Fibroblast of mammary gland (primary cell): ENCODE results near the gene MED13L.

Source experiments
- DNase-seq: peaks from one replicate; pipeline ENCODE4 v3.0.0-alpha.2; 2010; ENCODE audit warnings: low read depth
- H3K4me3 ChIP-seq: 2 replicates; pipeline ENCODE4 v1.5.1; 2011; ENCODE audit warnings: low read depth, mild to moderate bottlenecking, low read length, moderate library complexity; ENCODE audit not compliant: control insufficient read depth
- TF ChIP-seq, protein P1 (sequence below): conservative IDR thresholded peaks from 2 replicates; pipeline ENCODE4 v1.5.1; 2011; ENCODE audit warnings: low read depth, low read length, inconsistent platforms; ENCODE audit not compliant: control insufficient read depth, insufficient read depth

Gene MED13L

DNA sequence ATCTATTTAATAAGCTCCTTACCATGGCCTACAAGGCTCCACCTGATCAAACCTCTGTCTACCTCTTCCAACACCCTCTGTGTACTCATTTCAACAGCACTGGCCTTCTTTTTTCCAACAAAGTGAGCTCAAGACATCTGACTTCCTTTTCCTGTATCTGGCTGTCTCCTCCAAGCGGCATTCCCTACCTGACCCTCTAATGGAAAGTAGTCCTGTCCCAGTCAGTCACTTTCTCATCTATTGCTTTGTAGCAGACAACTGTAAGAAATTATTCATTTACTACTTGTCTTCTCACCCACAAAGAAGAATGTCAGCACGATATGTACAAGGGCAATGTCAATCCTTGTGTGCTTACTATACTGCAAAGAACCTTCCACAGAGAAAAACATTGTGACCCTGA is 149.6 kb downstream of the MED13L start:
- no peak for DNase-seq
- H3K4me3 ChIP-seq = no peak overlapping the region
- TF ChIP-seq, protein P1, sequence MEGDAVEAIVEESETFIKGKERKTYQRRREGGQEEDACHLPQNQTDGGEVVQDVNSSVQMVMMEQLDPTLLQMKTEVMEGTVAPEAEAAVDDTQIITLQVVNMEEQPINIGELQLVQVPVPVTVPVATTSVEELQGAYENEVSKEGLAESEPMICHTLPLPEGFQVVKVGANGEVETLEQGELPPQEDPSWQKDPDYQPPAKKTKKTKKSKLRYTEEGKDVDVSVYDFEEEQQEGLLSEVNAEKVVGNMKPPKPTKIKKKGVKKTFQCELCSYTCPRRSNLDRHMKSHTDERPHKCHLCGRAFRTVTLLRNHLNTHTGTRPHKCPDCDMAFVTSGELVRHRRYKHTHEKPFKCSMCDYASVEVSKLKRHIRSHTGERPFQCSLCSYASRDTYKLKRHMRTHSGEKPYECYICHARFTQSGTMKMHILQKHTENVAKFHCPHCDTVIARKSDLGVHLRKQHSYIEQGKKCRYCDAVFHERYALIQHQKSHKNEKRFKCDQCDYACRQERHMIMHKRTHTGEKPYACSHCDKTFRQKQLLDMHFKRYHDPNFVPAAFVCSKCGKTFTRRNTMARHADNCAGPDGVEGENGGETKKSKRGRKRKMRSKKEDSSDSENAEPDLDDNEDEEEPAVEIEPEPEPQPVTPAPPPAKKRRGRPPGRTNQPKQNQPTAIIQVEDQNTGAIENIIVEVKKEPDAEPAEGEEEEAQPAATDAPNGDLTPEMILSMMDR = no peak

DNA sequence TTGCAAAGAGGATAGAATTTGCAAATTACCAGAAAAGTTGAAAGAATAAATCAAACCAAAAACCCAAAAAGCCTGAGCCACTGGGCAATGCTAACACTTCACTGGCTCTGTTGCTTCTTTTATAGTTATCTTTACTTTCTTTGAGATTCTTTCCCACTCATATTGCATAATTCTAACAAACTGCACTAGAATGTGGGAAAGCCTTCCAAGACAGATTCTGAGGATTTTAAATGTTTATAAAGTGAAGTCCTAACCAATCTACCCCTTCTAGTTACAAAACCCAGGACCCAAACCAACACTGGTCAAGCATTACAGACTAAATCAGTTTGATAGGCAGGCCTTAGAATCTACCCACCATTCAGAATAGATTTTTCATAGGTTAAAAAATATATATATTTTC is 150.9 kb downstream of the MED13L start:
- DNase-seq = peak; percentile 25
- TF ChIP-seq, protein P1 = no peak

DNA sequence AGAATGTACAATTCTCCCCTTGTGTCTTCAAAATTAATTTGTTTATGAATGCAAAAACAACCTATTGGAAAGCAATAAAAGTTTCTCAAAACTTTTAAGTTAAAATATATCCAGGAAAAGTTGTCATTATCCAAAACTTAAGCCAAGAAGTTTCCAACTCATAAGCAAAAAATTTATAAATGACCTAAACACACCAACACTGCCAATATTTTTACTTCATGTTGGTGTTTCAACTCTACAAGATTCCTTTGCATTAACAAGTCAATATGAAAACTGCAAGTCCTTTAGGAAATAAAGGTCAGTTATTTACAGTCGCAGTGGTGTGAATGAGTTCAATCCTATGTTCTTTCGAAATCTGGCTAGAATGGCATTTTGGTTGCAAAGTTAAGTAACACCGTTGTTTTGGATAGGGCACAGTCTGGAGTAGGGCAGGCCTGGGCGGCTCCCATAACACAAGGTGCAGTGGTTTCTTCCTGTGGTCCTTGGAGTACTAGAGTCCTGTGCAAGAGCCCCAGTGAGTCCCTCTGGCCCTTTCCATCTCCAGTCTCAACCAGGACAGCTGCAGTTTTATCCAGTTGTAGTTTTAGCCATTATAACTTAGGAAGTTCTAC is 151.4 kb downstream of the MED13L start:
- no peak overlapping the region for H3K4me3 ChIP-seq
- peak; percentile 51 for DNase-seq
- TF ChIP-seq, protein P1 = no peak

More for the DNA sequence above, 150.9 kb downstream of the MED13L start:
- H3K4me3 ChIP-seq = no peak overlapping the region

DNA sequence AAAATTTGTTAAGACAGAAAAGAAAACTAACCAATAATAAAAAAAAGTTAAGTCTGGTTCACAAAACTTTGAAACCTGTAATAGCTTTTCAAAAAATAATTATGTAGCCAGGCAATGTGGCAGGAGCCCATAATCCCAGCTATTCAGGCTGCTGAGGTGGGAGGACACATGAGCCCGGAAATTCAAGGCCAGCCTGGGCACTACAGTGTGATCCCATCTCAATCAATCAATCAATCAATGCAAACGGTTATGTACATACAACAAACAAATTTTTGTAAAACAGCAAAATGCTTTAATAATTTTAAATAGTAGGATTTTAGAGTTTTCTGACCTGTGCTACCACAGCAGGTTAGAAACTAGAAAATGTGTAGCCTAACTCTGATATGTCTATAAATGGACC is 152.4 kb downstream of the MED13L start:
- TF ChIP-seq, protein P1 = no peak
- H3K4me3 ChIP-seq = no peak overlapping the region
- DNase-seq = no peak

DNA sequence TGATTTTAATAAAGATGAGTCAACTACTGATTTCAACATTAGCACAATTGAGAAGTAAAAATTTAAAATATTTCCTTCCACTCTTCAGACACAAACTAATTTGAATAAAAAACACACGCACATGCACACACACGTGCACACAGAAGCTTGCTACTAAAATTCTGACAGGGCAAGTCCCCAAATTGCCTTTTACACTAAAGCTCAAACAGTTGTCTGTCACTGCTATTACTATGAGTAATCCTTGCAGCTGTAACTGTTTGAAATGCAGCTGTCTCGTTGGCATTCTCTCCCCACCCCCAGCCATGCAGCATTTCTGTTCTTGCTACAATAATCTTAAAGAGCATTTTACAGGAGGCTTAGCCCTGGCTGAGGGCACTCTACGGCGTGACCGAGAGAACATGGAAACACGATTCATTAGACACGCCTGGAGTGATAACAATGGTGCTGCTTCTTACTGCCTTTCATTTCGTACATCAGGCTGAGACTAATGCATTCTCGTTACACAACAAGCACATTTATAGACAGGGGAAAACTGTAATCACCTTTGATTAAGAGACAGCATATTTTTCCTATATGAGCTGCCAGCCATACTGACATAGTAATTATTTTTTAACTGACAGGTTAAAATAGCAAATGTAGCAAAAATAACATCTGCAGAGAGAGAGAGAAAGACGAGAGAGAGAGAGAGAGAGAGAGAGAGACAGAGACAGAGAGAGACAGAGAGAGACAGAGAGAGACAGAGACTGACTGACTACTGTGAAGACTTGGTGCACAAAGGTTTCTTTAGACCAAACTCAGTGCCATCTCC is 153.8 kb downstream of the MED13L start:
- H3K4me3 ChIP-seq = peak overlapping the region; percentile 21
- DNase-seq = peak; percentile 73
- TF ChIP-seq, protein P1 = no peak

DNA sequence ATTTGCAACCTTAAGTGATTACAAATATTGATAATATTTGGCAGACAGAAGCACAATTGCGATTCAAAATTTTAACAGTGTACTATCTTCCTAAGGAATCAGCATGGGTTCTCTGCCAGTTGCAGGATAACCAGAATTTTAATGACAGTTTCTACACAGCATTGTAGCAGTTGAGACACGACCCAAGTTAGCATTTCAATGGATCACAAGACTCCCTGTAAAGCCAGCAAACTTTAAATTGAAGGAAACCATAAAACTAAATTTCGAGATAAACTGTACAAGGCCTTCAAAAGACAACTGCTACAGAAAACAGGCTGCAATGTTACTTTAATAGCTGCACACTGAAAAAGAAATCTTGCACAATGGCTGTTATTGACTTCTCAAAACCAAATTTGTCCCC is 154.9 kb downstream of the MED13L start:
- no peak for DNase-seq
- no peak overlapping the region for H3K4me3 ChIP-seq
- TF ChIP-seq, protein P1 = no peak
